MG63 (cell line): Measurements from ENCODE around the gene FIZ1. TPM values are rescaled to one million over a fixed set of nuclear protein-coding genes. Genes with fewer than 3 reads are reported as not detected.

Experiments used
- DNase-seq: peaks from one replicate; pipeline ENCODE4 v3.0.0-alpha.2; 2020
- H3K27me3 ChIP-seq: fragments of 250-450 bp; sonication (Bioruptor Pico); 2 replicates; pipeline ENCODE4 v1.5.1; 2020; ENCODE audit warnings: mild to moderate bottlenecking, moderate library complexity
- H3K36me3 ChIP-seq: fragments of 250-450 bp; sonication (Bioruptor Pico); 2 replicates; pipeline ENCODE4 v1.5.1; 2020; ENCODE audit warnings: mild to moderate bottlenecking, moderate library complexity
- H3K4me3 ChIP-seq: fragments of 250-450 bp; sonication (Bioruptor Pico); 2 replicates; pipeline ENCODE4 v1.5.1; 2020; ENCODE audit warnings: mild to moderate bottlenecking, moderate library complexity
- H3K9me3 ChIP-seq: fragments of 250-450 bp; sonication (Bioruptor Pico); 2 replicates; pipeline ENCODE4 v1.5.1; 2020; ENCODE audit warnings: mild to moderate bottlenecking, moderate library complexity
- total RNA-seq: library from RNA; depleted of rRNA; stranded (reverse); fragments of >200 nt; shearing (Covaris generic); gene quantifications from 2 replicates; pipeline ENCODE4 v1.2.3, GENCODE V29; 2014; ENCODE audit warnings: low replicate concordance

The FIZ1 gene
- total RNA-seq, 1 experiment from 2014 or later, result 4.0 TPM

DNA sequence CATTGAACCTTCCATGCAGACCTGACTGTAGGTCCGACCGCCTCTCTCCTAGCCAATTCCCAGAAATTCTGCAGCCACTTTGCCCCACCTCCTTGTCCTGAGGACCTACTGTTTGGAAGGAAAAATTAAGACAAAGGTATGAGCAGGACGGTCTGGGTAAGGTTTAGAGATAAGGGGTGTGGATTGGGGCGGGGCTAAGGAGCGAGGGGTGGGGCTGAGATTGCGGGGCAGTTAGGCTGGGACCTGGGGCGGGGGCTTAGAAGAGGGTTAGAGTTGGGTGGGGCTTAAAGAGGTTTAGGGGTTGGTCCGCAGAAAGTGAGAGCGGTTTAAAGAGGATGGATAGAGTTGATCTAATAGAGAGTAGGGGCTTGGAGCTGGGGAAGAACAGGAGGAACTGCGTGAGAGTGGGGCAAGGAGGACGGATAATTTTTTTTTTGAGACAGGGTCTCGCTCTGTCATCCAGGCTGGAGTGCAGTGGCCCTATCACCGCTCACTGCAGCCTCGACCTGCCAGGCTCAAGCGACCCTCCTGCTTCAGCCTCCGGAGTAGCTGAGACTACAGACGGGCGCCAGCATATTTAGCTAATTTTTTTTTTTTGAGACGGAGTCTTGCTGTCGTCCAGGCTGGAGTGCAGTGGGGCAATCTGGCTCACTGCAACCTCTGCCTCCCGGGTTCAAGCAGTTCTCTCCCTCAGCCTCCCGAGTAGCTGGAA is 4.4 kb upstream of the FIZ1 start:
- H3K27me3 ChIP-seq, result no peaks in the 10 kb centered on the region
- no peak overlapping the region for H3K4me3 ChIP-seq
- no peak for DNase-seq
- peaks cover 12% of the 10 kb centered on the region for H3K36me3 ChIP-seq
- no peaks in the 10 kb centered on the region for H3K9me3 ChIP-seq

- Histone ChIP-seq H3K4me3 (no peak overlapping the region), H3K9me3 (no peaks in the 10 kb centered on the region)
Observed at GRCh38 chr19:55603115-55603514, 3.8 kb upstream of the FIZ1 start.

DNA sequence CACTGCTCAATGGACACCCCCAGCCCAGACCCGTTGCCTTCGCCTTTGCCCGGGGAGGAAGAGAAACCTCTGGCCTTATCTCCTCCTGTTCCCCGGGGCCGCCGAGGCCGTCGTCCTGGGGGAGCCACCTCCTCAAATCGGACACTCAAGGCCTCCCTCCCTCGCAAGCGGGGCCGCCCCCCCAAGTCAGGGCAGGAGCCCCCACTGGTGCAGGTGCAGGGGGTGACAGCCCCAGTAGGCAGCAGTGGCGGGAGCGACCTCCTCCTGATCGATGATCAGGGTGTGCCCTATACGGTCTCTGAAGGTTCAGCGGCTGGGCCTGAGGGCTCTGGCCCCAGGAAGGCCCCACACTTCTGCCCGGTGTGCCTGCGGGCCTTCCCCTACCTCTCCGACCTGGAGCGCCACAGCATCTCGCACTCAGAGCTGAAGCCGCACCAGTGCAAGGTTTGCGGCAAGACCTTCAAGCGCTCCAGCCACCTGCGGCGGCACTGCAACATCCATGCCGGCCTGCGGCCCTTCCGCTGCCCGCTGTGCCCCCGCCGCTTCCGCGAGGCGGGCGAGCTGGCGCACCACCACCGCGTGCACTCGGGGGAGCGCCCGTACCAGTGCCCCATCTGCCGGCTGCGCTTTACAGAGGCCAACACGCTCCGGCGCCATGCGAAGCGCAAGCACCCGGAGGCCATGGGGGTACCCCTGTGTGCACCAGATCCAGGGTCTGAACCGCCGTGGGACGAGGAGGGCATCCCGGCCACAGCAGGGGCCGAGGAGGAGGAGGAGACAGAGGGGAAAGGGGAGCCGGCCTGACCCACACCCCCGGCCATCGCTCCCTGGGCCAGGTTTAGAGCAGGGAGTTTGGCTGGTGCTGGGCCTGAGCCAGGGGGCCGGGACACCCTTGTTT is 3.0 kb upstream of the FIZ1 start:
- no peak for DNase-seq
- no peaks in the 10 kb centered on the region for H3K9me3 ChIP-seq
- no peak overlapping the region for H3K4me3 ChIP-seq
- H3K27me3 ChIP-seq, result no peaks in the 10 kb centered on the region
- H3K36me3 ChIP-seq, result peaks cover 16% of the 10 kb centered on the region

More at GRCh38 chr19:55603115-55603514, 3.8 kb upstream of the FIZ1 start:
- peaks cover 10% of the 10 kb centered on the region for H3K36me3 ChIP-seq
- DNase-seq, result no peak
- no peaks in the 10 kb centered on the region for H3K27me3 ChIP-seq

DNA sequence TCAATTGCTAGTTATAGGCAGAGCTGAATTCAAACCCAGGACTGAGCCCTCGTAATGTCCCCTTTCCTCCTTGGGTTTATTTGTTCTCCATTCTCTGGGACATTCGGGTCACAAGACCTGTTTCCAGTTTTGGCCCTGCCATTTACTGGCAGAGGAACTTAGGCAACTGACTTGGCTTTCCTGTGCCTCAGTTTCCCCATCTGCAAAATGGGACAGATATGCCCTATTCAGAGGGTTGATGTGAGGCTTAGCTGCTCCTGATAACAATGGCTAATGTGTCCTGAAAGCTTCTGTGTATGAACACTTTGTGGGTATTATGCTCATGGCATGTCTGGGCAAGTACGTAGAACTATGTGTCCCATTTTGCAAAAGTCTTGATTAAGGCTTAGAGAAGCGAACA is 1.8 kb upstream of the FIZ1 start:
- Histone ChIP-seq H3K4me3 (peak overlapping the region; percentile 84), H3K27me3 (no peaks in the 10 kb centered on the region), H3K9me3 (no peaks in the 10 kb centered on the region), H3K36me3 (peaks cover 20% of the 10 kb centered on the region)
- DNase-seq, result no peak

- peak overlapping the region; percentile 84 for H3K4me3 ChIP-seq
- H3K36me3 ChIP-seq, result peaks cover 25% of the 10 kb centered on the region
- no peaks in the 10 kb centered on the region for H3K27me3 ChIP-seq
- DNase-seq, result no peak
- H3K9me3 ChIP-seq, result no peaks in the 10 kb centered on the region
Observed at GRCh38 chr19:55600662-55601028, 1.3 kb upstream of the FIZ1 start.

GRCh38 chr19:55599842-55600661 is 735 bp upstream of the FIZ1 start, which contains the start of gene ZNF524:
Gene ZNF524 (plus strand): TSS chr19:55600288. CDS start chr19:55602113, 1,825 bp downstream.
- peak; percentile 90 for DNase-seq
- no peaks in the 10 kb centered on the region for H3K27me3 ChIP-seq
- peak within 1 kb of the TSS; percentile 84 for H3K4me3 ChIP-seq
- peaks cover 30% of the 10 kb centered on the region for H3K36me3 ChIP-seq
- no peaks in the 10 kb centered on the region for H3K9me3 ChIP-seq

GRCh38 chr19:55598719-55599467 is 424 bp downstream of the FIZ1 start:
- Histone ChIP-seq H3K4me3 (peak overlapping the region; percentile 84), H3K36me3 (peaks cover 36% of the 10 kb centered on the region), H3K9me3 (no peaks in the 10 kb centered on the region), H3K27me3 (no peaks in the 10 kb centered on the region)
- DNase-seq, result peak; percentile 91

GRCh38 chr19:55598034-55598433 is 1.3 kb downstream of the FIZ1 start:
- Histone ChIP-seq H3K4me3 (no peak overlapping the region), H3K9me3 (no peaks in the 10 kb centered on the region), H3K27me3 (no peaks in the 10 kb centered on the region), H3K36me3 (peaks cover 38% of the 10 kb centered on the region)
- no peak for DNase-seq

DNA sequence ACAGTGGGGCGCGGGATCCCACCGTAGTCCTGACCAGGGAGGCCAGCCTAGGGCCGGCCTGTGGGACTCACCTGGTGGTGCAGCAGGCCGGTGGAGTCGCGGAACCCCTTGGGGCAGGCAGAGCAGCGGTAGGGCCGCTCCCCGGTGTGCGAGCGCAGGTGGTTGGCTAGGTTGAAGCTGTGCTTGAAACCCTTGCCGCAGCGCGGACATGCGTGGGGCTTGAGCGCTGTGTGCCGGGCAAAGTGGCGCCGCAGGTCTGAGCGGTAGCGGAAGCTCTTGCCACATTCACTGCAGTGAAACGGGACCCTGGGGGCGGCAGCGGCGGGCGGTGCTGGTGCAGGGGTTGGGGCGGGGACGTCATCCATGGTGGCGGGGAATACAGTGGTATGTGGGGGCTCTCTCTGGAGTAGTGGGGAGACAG is 1.8 kb downstream of the FIZ1 start:
- Histone ChIP-seq H3K36me3 (peaks cover 38% of the 10 kb centered on the region), H3K4me3 (no peak overlapping the region), H3K9me3 (no peaks in the 10 kb centered on the region), H3K27me3 (no peaks in the 10 kb centered on the region)
- DNase-seq, result no peak

DNA sequence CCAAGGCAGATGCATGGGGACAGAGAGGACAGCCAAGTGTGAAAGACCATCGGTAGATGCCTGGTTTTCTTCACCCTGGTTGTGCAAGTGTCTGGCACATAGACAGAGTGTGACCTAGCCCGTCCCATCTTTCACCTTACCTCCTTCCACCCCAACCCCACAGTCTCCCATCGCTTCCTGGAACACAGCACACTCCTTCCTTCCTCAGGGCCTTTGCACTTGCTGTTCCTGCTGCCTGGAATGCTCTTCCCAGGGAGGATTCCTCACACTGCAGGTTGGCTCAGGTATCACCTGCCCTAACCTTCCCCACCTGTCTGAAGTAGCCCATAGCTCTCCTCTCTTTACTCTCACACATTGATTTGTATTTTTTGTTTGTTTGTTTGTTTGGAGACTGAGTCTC is 3.0 kb downstream of the FIZ1 start:
- Histone ChIP-seq H3K4me3 (no peak overlapping the region), H3K27me3 (no peaks in the 10 kb centered on the region), H3K36me3 (peaks cover 38% of the 10 kb centered on the region), H3K9me3 (no peaks in the 10 kb centered on the region)
- DNase-seq, result no peak

- no peak for DNase-seq
- Histone ChIP-seq H3K9me3 (no peaks in the 10 kb centered on the region), H3K36me3 (peaks cover 38% of the 10 kb centered on the region), H3K27me3 (no peaks in the 10 kb centered on the region), H3K4me3 (no peak overlapping the region)
Observed at GRCh38 chr19:55594996-55595545, 4.2 kb downstream of the FIZ1 start.

- Histone ChIP-seq H3K4me3 (no peak overlapping the region), H3K36me3 (peaks cover 38% of the 10 kb centered on the region), H3K9me3 (no peaks in the 10 kb centered on the region), H3K27me3 (no peaks in the 10 kb centered on the region)
- no peak for DNase-seq
Observed at GRCh38 chr19:55593096-55593772, 6.1 kb downstream of the FIZ1 start.

GRCh38 chr19:55592391-55593090 is 6.8 kb downstream of the FIZ1 start:
- no peak overlapping the region for H3K4me3 ChIP-seq

DNA sequence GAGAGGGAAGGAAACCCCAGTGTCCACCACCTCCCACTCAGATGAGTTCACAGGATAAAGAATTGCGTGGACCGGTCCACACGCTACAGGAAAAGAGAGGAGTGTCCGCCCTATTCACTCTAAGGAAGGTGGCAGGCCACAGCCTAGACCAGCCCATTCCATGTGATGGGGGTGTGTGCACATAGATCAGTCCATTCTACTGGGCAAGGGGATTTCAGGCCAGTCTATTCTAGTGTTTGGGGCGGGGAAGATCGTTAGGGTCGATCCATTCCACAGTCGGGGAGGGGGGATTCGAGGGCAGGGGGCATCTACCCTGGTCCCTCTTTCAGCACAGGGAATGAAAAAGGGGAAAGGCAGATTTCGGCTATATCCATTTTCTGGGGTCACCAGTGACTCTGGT is 7.8 kb downstream of the FIZ1 start:
- Histone ChIP-seq H3K4me3 (no peak overlapping the region), H3K9me3 (no peaks in the 10 kb centered on the region), H3K36me3 (peaks cover 23% of the 10 kb centered on the region), H3K27me3 (no peaks in the 10 kb centered on the region)
- no peak for DNase-seq

More at GRCh38 chr19:55592391-55593090, 6.8 kb downstream of the FIZ1 start:
- H3K27me3 ChIP-seq, result no peaks in the 10 kb centered on the region
- no peaks in the 10 kb centered on the region for H3K9me3 ChIP-seq
- no peak for DNase-seq
- H3K36me3 ChIP-seq, result peaks cover 33% of the 10 kb centered on the region

DNA sequence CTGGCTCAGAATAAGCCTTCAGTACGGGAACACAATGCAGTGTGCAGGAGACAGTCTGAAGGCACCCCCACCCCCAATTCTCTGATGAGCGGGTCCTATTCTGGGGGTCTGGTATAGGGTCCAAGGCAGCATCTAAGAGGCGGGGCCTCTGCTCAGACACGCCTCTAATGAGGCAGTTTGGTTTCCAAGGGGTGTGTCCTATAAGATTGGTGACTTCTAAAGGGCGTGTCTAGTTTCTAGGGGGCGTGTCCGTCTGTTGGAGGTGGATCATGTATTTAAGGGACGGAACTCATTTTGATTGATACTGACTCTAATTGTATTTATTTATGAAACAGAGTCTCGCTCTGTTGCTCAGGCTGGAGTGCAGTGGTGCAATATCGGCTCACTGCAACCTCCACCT is 8.7 kb downstream of the FIZ1 start:
- no peaks in the 10 kb centered on the region for H3K27me3 ChIP-seq
- peaks cover 14% of the 10 kb centered on the region for H3K36me3 ChIP-seq
- peak; percentile 29 for DNase-seq
- no peak overlapping the region for H3K4me3 ChIP-seq
- no peaks in the 10 kb centered on the region for H3K9me3 ChIP-seq
